DOHH2 (cell line): ENCODE results near the gene CCDC78.

Experiments used
- H3F3A ChIP-seq: fragments of 200-600 bp; sonication (generic), shearing (Covaris generic); 2 replicates; pipeline ENCODE4 v1.6.0; 2016; ENCODE audit warnings: antibody characterized with exemption, mild to moderate bottlenecking; ENCODE audit not compliant: control insufficient read depth, insufficient read depth
- H3K27ac ChIP-seq: fragments of 200-600 bp; sonication (generic); 2 replicates; pipeline ENCODE4 v1.5.1; 2014; ENCODE audit warnings: low read depth, mild to moderate bottlenecking, low read length, moderate library complexity
- H3K27me3 ChIP-seq: fragments of 200-600 bp; sonication (generic); 2 replicates; pipeline ENCODE4 v1.6.1; 2014; ENCODE audit warnings: mild to moderate bottlenecking, low read length, mixed read lengths; ENCODE audit not compliant: control insufficient read depth
- H3K36me3 ChIP-seq: fragments of 200-600 bp; sonication (generic); 2 replicates; pipeline ENCODE4 v1.6.1; 2014; ENCODE audit warnings: mild to moderate bottlenecking, low read length, moderate library complexity, mixed read lengths; ENCODE audit not compliant: control insufficient read depth
- H3K4me1 ChIP-seq: fragments of 200-600 bp; sonication (generic); 2 replicates; pipeline ENCODE4 v1.6.1; 2014; ENCODE audit warnings: mild to moderate bottlenecking, low read length, mixed read lengths; ENCODE audit not compliant: control insufficient read depth
- H3K4me2 ChIP-seq: fragments of 200-600 bp; sonication (generic); 2 replicates; pipeline ENCODE4 v1.6.0; 2014; ENCODE audit warnings: mild to moderate bottlenecking, low read length, moderate library complexity
- H3K4me3 ChIP-seq: fragments of 200-600 bp; sonication (generic); 2 replicates; pipeline ENCODE4 v1.5.1; 2014; ENCODE audit warnings: mild to moderate bottlenecking, low read length, mixed read lengths
- H3K79me2 ChIP-seq: fragments of 200-600 bp; sonication (generic); 2 replicates; pipeline ENCODE4 v1.6.1; 2014; ENCODE audit warnings: mild to moderate bottlenecking, low read length, mixed read lengths; ENCODE audit not compliant: control insufficient read depth
- H3K9me2 ChIP-seq: fragments of 200-600 bp; sonication (generic); replicated peaks from 2 replicates; pipeline ENCODE4 v1.6.1; 2014; ENCODE audit warnings: mild to moderate bottlenecking, low read length, mixed read lengths; ENCODE audit not compliant: control insufficient read depth
- H3K9me3 ChIP-seq: fragments of 200-600 bp; sonication (generic); 2 replicates; pipeline ENCODE4 v1.6.1; 2014; ENCODE audit warnings: antibody characterized with exemption, low read length, mixed read lengths; ENCODE audit not compliant: control insufficient read depth, insufficient read depth
- H4K20me1 ChIP-seq: fragments of 200-600 bp; sonication (generic); 2 replicates; pipeline ENCODE4 v1.6.0; 2014; ENCODE audit warnings: low read depth, mild to moderate bottlenecking, antibody characterized with exemption, low read length, moderate library complexity; ENCODE audit not compliant: control insufficient read depth, insufficient read depth
- EZH2phosphoT487 ChIP-seq: fragments of 200-600 bp; sonication (generic); IDR thresholded peaks from 2 replicates; pipeline ENCODE4 v1.6.1; 2017; ENCODE audit warnings: borderline replicate concordance, mild to moderate bottlenecking, antibody characterized with exemption, low read length, moderate library complexity, mixed read lengths
- TF ChIP-seq, protein P1 (sequence below): fragments of 200-600 bp; sonication (generic); IDR thresholded peaks from one replicate; pipeline ENCODE4 v1.5.1; 2014; ENCODE audit warnings: antibody characterized with exemption, mild to moderate bottlenecking, low read depth, low read length; ENCODE audit not compliant: poor library complexity, severe bottlenecking

The CCDC78 gene

DNA sequence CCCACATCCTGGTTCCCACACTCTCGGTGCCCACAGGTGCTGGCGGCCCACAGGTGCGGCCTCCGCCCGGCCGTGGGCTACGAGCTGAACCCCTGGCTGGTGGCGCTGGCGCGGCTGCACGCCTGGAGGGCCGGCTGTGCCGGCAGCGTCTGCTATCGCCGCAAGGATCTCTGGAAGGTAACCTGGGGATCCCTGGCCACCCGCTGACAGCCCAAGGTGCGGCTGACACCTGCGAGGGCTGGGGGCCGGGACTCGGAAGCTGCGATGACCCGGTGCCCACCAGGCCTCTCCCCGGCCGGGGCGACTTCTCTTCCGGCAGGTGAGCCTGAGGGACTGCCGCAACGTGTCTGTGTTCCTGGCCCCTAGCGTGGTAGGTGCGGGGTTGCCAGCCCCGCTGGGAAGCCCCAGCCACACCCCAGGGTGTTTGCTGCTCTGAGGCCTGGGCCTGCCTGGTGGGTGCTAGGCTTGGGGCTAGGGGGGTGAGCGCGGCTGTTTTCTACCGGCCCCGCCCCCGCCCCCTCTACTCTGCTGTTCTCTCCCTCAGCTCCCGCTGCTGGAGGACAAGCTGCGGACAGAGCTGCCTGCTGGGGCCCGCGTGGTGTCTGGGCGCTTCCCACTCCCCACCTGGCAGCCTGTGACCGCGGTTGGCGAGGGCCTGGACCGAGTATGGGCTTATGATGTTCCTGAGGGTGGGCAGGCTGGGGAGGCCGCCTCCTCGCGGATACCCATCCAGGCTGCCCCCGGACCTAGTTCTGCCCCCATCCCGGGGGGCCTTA is 4.3 kb downstream of the CCDC78 start:
- Histone ChIP-seq H3F3A (peaks cover 11% of the 10 kb centered on the region; the same call in 1 of the 2 replicates), H3K27ac (no peak overlapping the region), H3K9me3 (no peaks in the 10 kb centered on the region), H3K27me3 (no peaks in the 10 kb centered on the region), H3K4me3 (peak overlapping the region; percentile 99), H3K4me1 (peaks cover 60% of the 10 kb centered on the region), H3K4me2 (peak overlapping the region; percentile 96), H3K9me2 (no peaks in the 10 kb centered on the region), H3K79me2 (peaks cover 9% of the 10 kb centered on the region), H3K36me3 (peaks cover 26% of the 10 kb centered on the region), H4K20me1 (0 out of 2 replicates have a peak, but pooled peaks cover 3% of the 10 kb centered on the region)
- TF ChIP-seq, protein P1, sequence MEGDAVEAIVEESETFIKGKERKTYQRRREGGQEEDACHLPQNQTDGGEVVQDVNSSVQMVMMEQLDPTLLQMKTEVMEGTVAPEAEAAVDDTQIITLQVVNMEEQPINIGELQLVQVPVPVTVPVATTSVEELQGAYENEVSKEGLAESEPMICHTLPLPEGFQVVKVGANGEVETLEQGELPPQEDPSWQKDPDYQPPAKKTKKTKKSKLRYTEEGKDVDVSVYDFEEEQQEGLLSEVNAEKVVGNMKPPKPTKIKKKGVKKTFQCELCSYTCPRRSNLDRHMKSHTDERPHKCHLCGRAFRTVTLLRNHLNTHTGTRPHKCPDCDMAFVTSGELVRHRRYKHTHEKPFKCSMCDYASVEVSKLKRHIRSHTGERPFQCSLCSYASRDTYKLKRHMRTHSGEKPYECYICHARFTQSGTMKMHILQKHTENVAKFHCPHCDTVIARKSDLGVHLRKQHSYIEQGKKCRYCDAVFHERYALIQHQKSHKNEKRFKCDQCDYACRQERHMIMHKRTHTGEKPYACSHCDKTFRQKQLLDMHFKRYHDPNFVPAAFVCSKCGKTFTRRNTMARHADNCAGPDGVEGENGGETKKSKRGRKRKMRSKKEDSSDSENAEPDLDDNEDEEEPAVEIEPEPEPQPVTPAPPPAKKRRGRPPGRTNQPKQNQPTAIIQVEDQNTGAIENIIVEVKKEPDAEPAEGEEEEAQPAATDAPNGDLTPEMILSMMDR, result no peak
- no peak for TF ChIP-seq EZH2phosphoT487

DNA sequence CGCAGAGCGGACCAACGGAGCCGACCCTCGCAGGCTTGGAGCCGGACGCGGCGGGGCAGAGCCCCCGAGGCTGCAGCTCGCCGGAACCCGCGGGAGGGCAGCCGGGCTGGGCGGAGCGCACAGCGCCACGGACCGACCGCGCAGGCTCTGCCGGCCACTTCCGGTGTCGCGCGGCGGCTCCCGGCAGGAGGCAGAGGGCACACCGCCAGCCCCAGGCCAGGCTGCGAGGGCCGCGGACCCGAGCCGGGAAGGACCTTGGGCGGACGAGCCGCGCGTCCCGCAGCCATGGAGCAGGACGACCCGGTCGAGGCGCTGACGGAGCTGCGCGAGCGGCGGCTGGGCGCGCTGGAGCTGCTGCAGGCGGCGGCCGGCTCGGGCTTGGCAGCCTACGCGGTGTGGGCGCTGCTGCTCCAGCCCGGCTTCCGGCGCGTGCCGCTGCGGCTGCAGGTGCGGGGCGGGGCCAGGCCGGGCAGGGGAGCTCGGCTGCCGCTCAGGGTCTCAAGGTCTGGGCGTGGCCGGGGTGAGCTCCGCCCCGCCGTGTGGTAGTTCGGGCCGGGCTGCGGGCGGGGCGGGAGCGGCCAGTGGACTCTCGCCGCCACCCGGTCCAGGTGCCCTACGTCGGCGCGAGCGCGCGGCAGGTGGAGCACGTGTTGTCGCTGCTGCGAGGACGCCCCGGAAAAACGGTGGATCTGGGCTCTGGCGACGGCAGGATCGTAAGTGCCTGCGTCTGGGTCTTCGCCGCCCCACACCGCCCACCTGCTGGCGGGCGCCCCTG is 5.1 kb downstream of the CCDC78 start, which contains the start of gene ANTKMT:
Gene ANTKMT, plus strand, starts transcription at position 157 of the 775 bp plus-strand sequence. Its CDS starts 129 bp downstream, at position 286.
- H4K20me1 ChIP-seq, result 0 out of 2 replicates have a peak, but pooled peaks cover 4% of the 10 kb centered on the region
- peaks cover 26% of the 10 kb centered on the region for H3K36me3 ChIP-seq

DNA sequence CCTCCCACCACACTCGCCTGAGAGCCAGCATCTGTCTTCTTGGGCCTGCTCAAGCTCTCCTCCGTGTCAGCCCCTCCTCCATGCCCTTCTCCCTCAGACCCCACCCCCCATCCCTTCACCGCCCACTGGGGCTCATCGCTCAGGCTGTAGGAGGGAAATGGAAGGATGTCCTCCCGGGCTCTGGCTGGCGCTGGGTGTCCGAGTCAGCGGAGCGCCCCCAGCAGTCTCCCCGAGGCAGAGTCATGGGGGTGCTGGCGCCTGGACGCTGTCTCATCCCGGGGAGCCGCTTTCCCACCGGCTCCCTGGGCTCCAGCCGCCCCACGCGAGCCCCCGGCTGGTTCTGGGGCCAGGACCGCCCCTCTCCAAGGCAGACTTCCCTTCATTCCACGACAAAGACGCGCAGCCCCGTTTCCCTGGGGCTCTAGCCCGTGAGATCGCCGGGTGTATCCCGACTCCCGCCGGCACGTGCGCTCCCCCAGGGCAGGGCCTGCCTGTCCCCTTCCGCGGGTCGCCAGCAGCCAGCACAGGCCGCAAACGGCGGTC is 5.7 kb downstream of the CCDC78 start:
- peaks cover 11% of the 10 kb centered on the region for H3K79me2 ChIP-seq
- peaks cover 7% of the 10 kb centered on the region; the same call in 1 of the 2 replicates for H3F3A ChIP-seq
- H3K27me3 ChIP-seq, result peaks cover 9% of the 10 kb centered on the region
- H4K20me1 ChIP-seq, result peaks cover 8% of the 10 kb centered on the region; the same call in 1 of the 2 replicates
- peaks cover 26% of the 10 kb centered on the region for H3K36me3 ChIP-seq
- peaks cover 59% of the 10 kb centered on the region for H3K4me1 ChIP-seq
- H3K27ac ChIP-seq, result peak overlapping the region; percentile 93
- H3K4me2 ChIP-seq, result peak overlapping the region; percentile 96
- no peaks in the 10 kb centered on the region for H3K9me3 ChIP-seq
- H3K4me3 ChIP-seq, result peak overlapping the region; percentile 99
- TF ChIP-seq, protein P1, result peak; percentile 56
- TF ChIP-seq EZH2phosphoT487, result no peak
- no peaks in the 10 kb centered on the region for H3K9me2 ChIP-seq

More for the DNA sequence above, 5.1 kb downstream of the CCDC78 start, which contains the start of gene ANTKMT:
- H3K4me1 ChIP-seq, result peaks cover 59% of the 10 kb centered on the region
- H3K4me2 ChIP-seq, result peak within 1 kb of the TSS; percentile 96
- peak within 1 kb of the TSS; percentile 93 for H3K27ac ChIP-seq
- peaks cover 11% of the 10 kb centered on the region; the same call in 1 of the 2 replicates for H3F3A ChIP-seq
- H3K9me2 ChIP-seq, result no peaks in the 10 kb centered on the region
- peaks cover 3% of the 10 kb centered on the region for H3K27me3 ChIP-seq
- H3K4me3 ChIP-seq, result peak within 1 kb of the TSS; percentile 99
- no peak for TF ChIP-seq EZH2phosphoT487
- TF ChIP-seq, protein P1, result no peak
- H3K79me2 ChIP-seq, result peaks cover 9% of the 10 kb centered on the region
- H3K9me3 ChIP-seq, result no peaks in the 10 kb centered on the region
